Panc1 (cell line): ENCODE data around the gene CXCR5. TPM values are rescaled to one million over a fixed set of nuclear protein-coding genes. Genes with fewer than 3 reads are reported as not detected.

Source experiments
- ATAC-seq: fragments of 200-7000 bp; cut with Tn5 transposase; 2 replicates; pipeline ENCODE4 v1.9.1; 2020; ENCODE audit warnings: mild to moderate bottlenecking, moderate library complexity
- BruUV-seq: library from RNA; stranded (reverse); fragments of 400-500 nt; replicated peaks from 2 replicates; lab custom pipeline; 2021; lab: Mats Ljungman, UMichigan
- CTCF ChIA-PET: fragments of 300-600 bp; sonication (Branson Sonifier 250); formaldehyde crosslinking; loops from one replicate; lab custom pipeline; 2022; ENCODE audit warnings: antibody characterized with exemption; lab: Charles Lee
- POLR2A ChIA-PET: fragments of 300-600 bp; sonication (Branson Sonifier 250); formaldehyde crosslinking; loops from one replicate; lab custom pipeline; 2022; ENCODE audit warnings: antibody characterized with exemption; lab: Charles Lee
- DNase-seq: peaks from one replicate; pipeline ENCODE4 v3.0.0-alpha.2; 2010; ENCODE audit warnings: low read depth, low spot score
- H3K27ac ChIP-seq: 2 replicates; pipeline ENCODE4 v1.5.1; 2011; ENCODE audit warnings: mild to moderate bottlenecking, low read length, inconsistent platforms
- H3K27me3 ChIP-seq: fragments of 200-500 bp; sonication (Bioruptor generic); 2 replicates; pipeline ENCODE4 v1.6.0; 2014; ENCODE audit warnings: low read length, inconsistent platforms; ENCODE audit not compliant: control insufficient read depth, insufficient read depth
- H3K36me3 ChIP-seq: fragments of 200-500 bp; sonication (Bioruptor generic); 2 replicates; pipeline ENCODE4 v1.5.1; 2014; ENCODE audit warnings: inconsistent platforms, mild to moderate bottlenecking, low read length, moderate library complexity; ENCODE audit not compliant: control insufficient read depth, insufficient read depth
- H3K4me1 ChIP-seq: 2 replicates; pipeline ENCODE4 v1.5.1; 2011; ENCODE audit warnings: inconsistent platforms, mild to moderate bottlenecking, low read length, moderate library complexity; ENCODE audit not compliant: control insufficient read depth, insufficient read depth
- H3K4me3 ChIP-seq, 2 experiments: 2 replicates each; pipeline ENCODE4 v1.5.1; 2011 to 2012; ENCODE audit warnings: low read depth in 2 of 2, low read length in 2 of 2, mild to moderate bottlenecking in 2 of 2, inconsistent platforms in 1 of 2, moderate library complexity in 1 of 2
- H3K9me3 ChIP-seq: fragments of 200-500 bp; sonication (Bioruptor generic); 2 replicates; pipeline ENCODE4 v1.5.1; 2014; ENCODE audit warnings: low read depth, mild to moderate bottlenecking, inconsistent platforms, low read length, moderate library complexity; ENCODE audit not compliant: control insufficient read depth, insufficient read depth
- CTCF ChIP-seq: fragments of 450-650 bp; IDR thresholded peaks from 2 replicates; pipeline ENCODE4 v1.5.1; 2017; ENCODE audit warnings: mild to moderate bottlenecking
- POLR2AphosphoS5 ChIP-seq: IDR thresholded peaks from 2 replicates; pipeline ENCODE4 v1.6.1; 2012; ENCODE audit warnings: mild to moderate bottlenecking, low read depth, low read length, moderate library complexity
- REST ChIP-seq, 2 experiments: IDR thresholded peaks; 2 replicates each; pipeline ENCODE4 v1.6.1; 2011 to 2012; ENCODE audit warnings: low read depth in 2 of 2, control low read depth in 1 of 2, low read length in 1 of 2, mild to moderate bottlenecking in 1 of 2, moderate library complexity in 1 of 2; ENCODE audit not compliant: insufficient read depth in 1 of 2
- SIN3A ChIP-seq: IDR thresholded peaks from 2 replicates; pipeline ENCODE4 v1.6.1; 2012; ENCODE audit warnings: low read depth, mild to moderate bottlenecking, low read length, moderate library complexity, borderline replicate concordance; ENCODE audit not compliant: insufficient read depth
- in situ Hi-C: cut with HindIII; loops from 2 replicates; pipeline ENCODE4 v1.10.0; 2016; ENCODE audit warnings: low sequenced_read_pairs, low pct_unique_long_range_greater_than_20kb
- intact Hi-C: fragments of 100-400 bp; cut with micrococcal nuclease; formaldehyde crosslinking; loops from one replicate; pipeline ENCODE4 v1.10.0; 2022; ENCODE audit not compliant: unreplicated experiment
- total RNA-seq: library from RNA; stranded (reverse); gene quantifications from one replicate; pipeline ENCODE4 v1.2.1, GENCODE V29; 2021; ENCODE audit not compliant: unreplicated experiment

Gene CXCR5
- total RNA-seq, 1 experiment from 2014 or later = not detected

- peak overlapping the region; percentile 81 to 99 for H3K4me3 ChIP-seq
These were observed 35.1 kb downstream of the CXCR5 start for GRCh38 chr11:118918686-118919280.

More at GRCh38 chr11:118918686-118919280, 35.1 kb downstream of the CXCR5 start:
- intact Hi-C loops (no loop called here), in situ Hi-C loops (no loop called here)
- Histone ChIP-seq H3K36me3 (no peaks in the 10 kb centered on the region; the same call in none of the 2 replicates), H3K4me1 (peaks cover 78% of the 10 kb centered on the region), H3K27me3 (no peaks in the 10 kb centered on the region), H3K9me3 (no peaks in the 10 kb centered on the region), H3K27ac (peak overlapping the region; percentile 99)
- CTCF ChIA-PET = interaction anchor here (0.7 kb wide), 1 partner anchor 10 kb away, joined by 5 read pairs; no protein-coding TSS in a partner anchor
- POLR2A ChIA-PET = no interaction called here
- TF ChIP-seq CTCF = no peak
- TF ChIP-seq POLR2AphosphoS5 = no peak
- 0 out of 2 replicates have a peak, but pooled peaks have one; percentile 37 for TF ChIP-seq SIN3A
- no peak for TF ChIP-seq REST (IDR thresholded peaks at IDR 0.05; ENCODE audit: insufficient read depth in 1 of 2, low read depth in 2 of 2, low read length in 1 of 2)
- ATAC-seq (no peak), DNase-seq (no peak)
- no TSS peak for BruUV-seq
